Stimulated activated CD8-positive, alpha-beta memory T cell treated with anti-CD3 and anti-CD28 coated beads, Interleukin-2, amount 100 ng/mL, for 1 hour (primary cell): Measurements from ENCODE around the gene EEPD1.

Source experiments
- DNase-seq, 2 donors: peaks; one replicate each; pipeline ENCODE4 v3.0.0-alpha.2; 2020; ENCODE audit warnings: low read depth in 2 of 2

The EEPD1 gene

GRCh38 chr7:36190447-36191291 is 37.6 kb downstream of the EEPD1 start:
- no peak for DNase-seq

GRCh38 chr7:36191292-36191920 is 38.4 kb downstream of the EEPD1 start:
- no peak for DNase-seq

- no peak for DNase-seq
Observed at GRCh38 chr7:36192053-36192824, 39.2 kb downstream of the EEPD1 start.

GRCh38 chr7:36192877-36193276 is 39.8 kb downstream of the EEPD1 start:
- DNase-seq: no peak

GRCh38 chr7:36198854-36199266 is 45.8 kb downstream of the EEPD1 start:
- no peak for DNase-seq

- DNase-seq: no peak
Observed at GRCh38 chr7:36199329-36199728, 46.3 kb downstream of the EEPD1 start.

GRCh38 chr7:36201122-36201723 is 48.2 kb downstream of the EEPD1 start:
- no peak for DNase-seq

- no peak for DNase-seq
Observed at GRCh38 chr7:36202398-36202797, 49.3 kb downstream of the EEPD1 start.

GRCh38 chr7:36203071-36203790 is 50.2 kb downstream of the EEPD1 start:
- DNase-seq: no peak

GRCh38 chr7:36204044-36204663 is 51.1 kb downstream of the EEPD1 start:
- no peak for DNase-seq

- no peak for DNase-seq
Observed at GRCh38 chr7:36204929-36205635, 52.0 kb downstream of the EEPD1 start.

GRCh38 chr7:36205803-36206202 is 52.7 kb downstream of the EEPD1 start:
- no peak for DNase-seq

- DNase-seq: no peak
Observed at GRCh38 chr7:36207451-36208291, 54.6 kb downstream of the EEPD1 start.

GRCh38 chr7:36208426-36208825 is 55.4 kb downstream of the EEPD1 start:
- DNase-seq: no peak

- DNase-seq: no peak
Observed at GRCh38 chr7:36208997-36209813, 56.2 kb downstream of the EEPD1 start.

- no peak for DNase-seq
Observed at GRCh38 chr7:36209814-36210183, 56.7 kb downstream of the EEPD1 start.

- no peak for DNase-seq
Observed at GRCh38 chr7:36210291-36210922, 57.4 kb downstream of the EEPD1 start.
